NB4 (cell line): ENCODE measurements around the gene CXCL3.

Experiments used
- CTCF ChIP-seq: IDR thresholded peaks from one replicate; pipeline ENCODE4 v1.5.1; 2012; ENCODE audit warnings: low read depth, low read length
- MAX ChIP-seq: IDR thresholded peaks from 2 replicates; pipeline ENCODE4 v1.6.1; 2011; ENCODE audit warnings: low read depth, low read length
- MYC ChIP-seq: IDR thresholded peaks from 2 replicates; pipeline ENCODE4 v1.6.1; 2011; ENCODE audit warnings: low read depth, low read length

- TF ChIP-seq CTCF (no peak), MAX (no peak), MYC (no peak)
Observed at GRCh38 chr4:74033739-74034138, 4.8 kb downstream of the CXCL3 start.
